Measurements from ENCODE around the gene CYP3A7.

GRCh38 chr7:99741441-99741795, 6.4 kb upstream of the CYP3A7 start:
- TF ChIP-seq CTCF (IDR thresholded peaks at IDR 0.05; ENCODE audit: low read depth, low read length) = no peak
- no peak for TF ChIP-seq EZH2phosphoT487 (IDR thresholded peaks at IDR 0.05; ENCODE audit: low read depth)

Measured in OCI-LY3 (cell line).